Activated naive CD8-positive, alpha-beta T cell (primary cell): Measurements from ENCODE around the gene C19orf67.

Experiments used
- H3K27ac Mint-ChIP-seq: one replicate; pipeline ENCODE4 v1.8.0; 2021; ENCODE audit warnings: mixed read lengths
- H3K27me3 Mint-ChIP-seq: one replicate; pipeline ENCODE4 v1.8.0; 2021; ENCODE audit warnings: mixed read lengths
- H3K36me3 Mint-ChIP-seq: one replicate; pipeline ENCODE4 v1.8.0; 2021; ENCODE audit warnings: mixed read lengths
- H3K4me1 Mint-ChIP-seq: one replicate; pipeline ENCODE4 v1.8.0; 2021; ENCODE audit warnings: low read depth, mixed read lengths
- H3K4me3 Mint-ChIP-seq: one replicate; pipeline ENCODE4 v1.8.0; 2021; ENCODE audit warnings: mild to moderate bottlenecking, mixed read lengths
- H3K9me3 Mint-ChIP-seq: one replicate; pipeline ENCODE4 v1.8.0; 2021; ENCODE audit warnings: low read depth, mixed read lengths

The C19orf67 gene

GRCh38 chr19:14080887-14081796 is 4.4 kb downstream of the C19orf67 start:
- H3K9me3 Mint-ChIP-seq, result no peaks in the 10 kb centered on the region
- H3K27me3 Mint-ChIP-seq, result no peaks in the 10 kb centered on the region
- H3K27ac Mint-ChIP-seq, result peak overlapping the region; percentile 85
- H3K4me3 Mint-ChIP-seq, result peak overlapping the region; percentile 92
- no peaks in the 10 kb centered on the region for H3K36me3 Mint-ChIP-seq
- H3K4me1 Mint-ChIP-seq, result peaks cover 18% of the 10 kb centered on the region

DNA sequence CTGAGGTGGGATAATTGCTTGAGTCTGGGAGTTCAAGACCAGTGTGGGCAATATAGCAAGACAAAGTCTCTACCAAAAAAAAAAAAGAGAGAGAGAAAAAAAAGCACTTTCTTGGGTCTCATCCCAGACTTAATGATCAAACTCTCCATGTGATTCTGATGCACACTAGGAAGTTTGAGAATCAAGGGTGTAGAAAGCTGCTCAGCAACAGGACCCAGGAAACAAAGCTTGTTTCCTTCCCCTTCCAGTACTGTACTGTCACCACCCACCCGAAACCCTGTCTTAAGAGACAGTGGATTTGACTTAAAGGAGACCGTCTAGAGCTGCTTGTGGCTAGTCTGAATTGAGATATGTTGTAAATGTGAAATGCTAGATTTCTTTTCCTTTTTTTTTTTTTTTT is 7.2 kb downstream of the C19orf67 start:
- H3K27ac Mint-ChIP-seq, result no peak overlapping the region
- no peaks in the 10 kb centered on the region for H3K36me3 Mint-ChIP-seq
- peaks cover 29% of the 10 kb centered on the region for H3K4me1 Mint-ChIP-seq
- no peaks in the 10 kb centered on the region for H3K27me3 Mint-ChIP-seq
- no peaks in the 10 kb centered on the region for H3K9me3 Mint-ChIP-seq
- H3K4me3 Mint-ChIP-seq, result no peak overlapping the region

DNA sequence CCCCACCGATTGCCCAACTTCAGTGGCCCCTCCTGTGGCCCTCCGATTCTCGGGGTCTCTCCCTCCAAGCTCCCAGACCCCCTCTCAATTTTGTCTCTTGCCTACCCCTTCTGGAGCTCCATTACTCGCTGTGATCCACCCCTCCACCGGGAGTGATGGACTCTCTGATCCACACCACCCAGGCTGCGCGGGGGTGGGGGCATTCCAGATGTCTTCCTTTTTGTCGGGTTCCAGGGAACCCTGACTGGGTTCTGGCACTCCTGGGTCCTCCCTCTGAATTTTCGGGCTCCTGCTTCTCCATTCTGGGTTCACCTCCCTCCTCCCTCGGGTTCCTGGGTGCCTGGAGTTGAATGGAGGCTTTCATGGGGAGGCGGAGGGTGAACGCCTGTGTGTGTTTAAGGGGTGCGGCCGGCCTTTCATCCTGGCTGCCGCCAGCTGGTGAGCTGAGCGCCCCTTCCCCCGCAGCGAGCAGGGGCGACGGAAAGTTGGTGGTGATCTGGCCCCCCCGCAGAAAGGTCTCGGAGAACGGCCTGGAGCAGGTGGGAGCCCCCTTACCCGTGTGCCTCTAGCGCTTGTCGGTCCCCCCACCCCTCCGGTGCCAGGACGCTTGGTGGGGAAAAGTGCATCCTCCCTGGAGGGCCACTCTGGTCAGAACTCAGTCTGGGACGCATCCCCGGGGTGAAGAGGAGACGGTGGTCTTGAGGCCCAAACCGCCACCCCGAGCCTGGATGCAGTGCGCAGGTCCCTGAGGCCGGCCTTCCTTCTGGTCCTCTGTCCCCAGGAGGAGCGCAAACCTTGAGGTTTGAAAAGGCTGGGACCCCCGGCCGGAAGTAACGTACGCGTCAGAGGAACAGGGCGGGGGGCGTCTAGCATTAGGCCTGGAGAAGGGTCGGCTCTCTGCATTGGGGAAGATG is 11.4 kb downstream of the C19orf67 start:
- no peaks in the 10 kb centered on the region for H3K36me3 Mint-ChIP-seq
- no peak overlapping the region for H3K27ac Mint-ChIP-seq
- H3K27me3 Mint-ChIP-seq, result no peaks in the 10 kb centered on the region
- no peaks in the 10 kb centered on the region for H3K9me3 Mint-ChIP-seq
- peak overlapping the region; percentile 92 for H3K4me3 Mint-ChIP-seq
- peaks cover 16% of the 10 kb centered on the region for H3K4me1 Mint-ChIP-seq

- Mint-ChIP-seq H3K27ac (no peak overlapping the region), H3K36me3 (no peaks in the 10 kb centered on the region), H3K4me1 (peaks cover 16% of the 10 kb centered on the region), H3K27me3 (no peaks in the 10 kb centered on the region), H3K4me3 (peak overlapping the region; percentile 92), H3K9me3 (no peaks in the 10 kb centered on the region)
Measured at GRCh38 chr19:14073261-14073924, 12.2 kb downstream of the C19orf67 start.

DNA sequence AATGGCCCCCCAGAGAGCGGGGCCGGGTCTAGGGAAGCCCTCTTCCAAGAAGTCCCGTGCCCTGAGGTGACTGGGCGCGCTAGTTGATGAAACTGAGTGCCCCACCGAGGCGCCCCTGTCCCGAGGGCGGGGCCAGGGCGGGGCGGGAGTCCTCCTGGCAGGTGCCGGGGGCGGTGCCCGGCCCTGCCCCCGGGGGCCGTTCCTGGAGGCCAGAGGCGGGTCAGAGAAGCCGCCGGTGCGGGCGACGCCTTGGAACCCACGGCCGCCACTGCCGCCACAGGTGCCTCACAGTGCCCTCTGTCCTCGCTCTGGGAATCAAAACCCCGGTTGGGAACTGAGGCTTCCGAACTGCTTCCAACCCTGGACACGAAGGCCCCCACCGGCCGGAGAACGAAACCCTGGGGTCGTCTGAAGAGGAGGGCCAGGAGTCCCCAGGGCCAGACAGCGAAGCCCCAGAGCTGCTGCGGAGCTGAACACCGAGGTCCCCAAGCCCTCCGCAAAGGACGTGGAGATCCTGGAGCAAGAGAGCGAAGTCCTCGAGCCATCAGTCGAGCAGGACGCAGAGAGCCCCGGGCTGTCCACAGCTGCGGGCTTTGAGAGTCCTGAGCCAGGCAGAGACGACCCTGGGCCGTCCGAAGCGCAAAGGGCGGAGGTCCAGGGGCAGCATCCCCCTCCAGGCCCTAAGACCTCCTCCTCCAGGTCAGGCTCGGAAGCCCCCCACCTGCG is 12.9 kb downstream of the C19orf67 start, which contains the start of gene MISP3:
Gene MISP3 (plus strand): TSS at position 252 of the 726 bp plus-strand sequence. CDS start 524 bp downstream, outside the sequence.
- no peaks in the 10 kb centered on the region for H3K27me3 Mint-ChIP-seq
- no peaks in the 10 kb centered on the region for H3K36me3 Mint-ChIP-seq
- peak within 1 kb of the TSS; percentile 92 for H3K4me3 Mint-ChIP-seq
- H3K4me1 Mint-ChIP-seq, result peaks cover 16% of the 10 kb centered on the region
- no peaks in the 10 kb centered on the region for H3K9me3 Mint-ChIP-seq
- no peak within 1 kb of the TSS for H3K27ac Mint-ChIP-seq

GRCh38 chr19:14070268-14071050 is 15.1 kb downstream of the C19orf67 start:
- Mint-ChIP-seq H3K4me1 (peaks cover 16% of the 10 kb centered on the region), H3K27ac (no peak overlapping the region), H3K4me3 (no peak overlapping the region), H3K9me3 (no peaks in the 10 kb centered on the region), H3K27me3 (peaks cover 2% of the 10 kb centered on the region), H3K36me3 (no peaks in the 10 kb centered on the region)

DNA sequence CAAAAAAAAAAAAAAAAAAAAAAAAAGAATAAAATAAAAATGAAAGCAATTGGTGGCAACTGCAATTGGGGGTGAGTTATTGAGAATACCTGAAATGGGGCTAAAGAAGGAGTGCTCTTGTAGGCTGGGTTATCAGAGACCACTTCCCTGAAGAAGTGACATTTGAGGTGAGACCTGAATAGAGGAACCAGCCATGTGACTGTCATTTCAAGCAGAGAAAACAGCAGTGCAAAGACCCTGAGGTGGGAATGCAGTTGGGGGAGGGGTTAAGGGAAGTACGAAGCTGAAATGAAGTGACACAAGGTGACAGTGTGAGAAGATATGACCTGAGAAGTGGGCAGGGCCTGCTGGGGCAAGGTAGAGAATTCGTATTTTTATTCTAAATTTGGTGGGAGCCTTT is 19.4 kb downstream of the C19orf67 start:
- Mint-ChIP-seq H3K27ac (no peak overlapping the region), H3K36me3 (no peaks in the 10 kb centered on the region), H3K4me3 (no peak overlapping the region), H3K4me1 (peaks cover 1% of the 10 kb centered on the region), H3K9me3 (no peaks in the 10 kb centered on the region), H3K27me3 (peaks cover 2% of the 10 kb centered on the region)

GRCh38 chr19:14063105-14063504 is 22.5 kb downstream of the C19orf67 start:
- peaks cover 8% of the 10 kb centered on the region for H3K4me1 Mint-ChIP-seq
- no peaks in the 10 kb centered on the region for H3K36me3 Mint-ChIP-seq
- H3K4me3 Mint-ChIP-seq, result no peak overlapping the region
- peaks cover 21% of the 10 kb centered on the region for H3K27me3 Mint-ChIP-seq
- no peaks in the 10 kb centered on the region for H3K9me3 Mint-ChIP-seq
- H3K27ac Mint-ChIP-seq, result no peak overlapping the region

DNA sequence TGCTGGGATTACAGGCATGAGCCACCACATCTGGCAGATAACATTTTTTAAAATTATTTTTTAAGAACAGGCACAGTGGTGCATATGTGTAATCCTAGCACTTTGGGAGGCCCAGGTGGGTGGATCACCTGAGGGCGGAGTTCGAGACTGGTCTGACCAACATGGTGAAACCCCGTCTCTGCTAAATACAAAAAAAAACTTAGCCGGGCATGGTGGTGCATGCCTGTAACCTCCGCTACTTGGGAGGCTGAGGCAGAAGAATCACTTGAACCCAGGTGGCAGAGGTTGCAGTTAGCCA is 23.1 kb downstream of the C19orf67 start:
- peaks cover 12% of the 10 kb centered on the region for H3K4me1 Mint-ChIP-seq
- H3K27ac Mint-ChIP-seq, result no peak overlapping the region
- no peaks in the 10 kb centered on the region for H3K9me3 Mint-ChIP-seq
- H3K36me3 Mint-ChIP-seq, result no peaks in the 10 kb centered on the region
- no peak overlapping the region for H3K4me3 Mint-ChIP-seq
- H3K27me3 Mint-ChIP-seq, result peaks cover 21% of the 10 kb centered on the region

DNA sequence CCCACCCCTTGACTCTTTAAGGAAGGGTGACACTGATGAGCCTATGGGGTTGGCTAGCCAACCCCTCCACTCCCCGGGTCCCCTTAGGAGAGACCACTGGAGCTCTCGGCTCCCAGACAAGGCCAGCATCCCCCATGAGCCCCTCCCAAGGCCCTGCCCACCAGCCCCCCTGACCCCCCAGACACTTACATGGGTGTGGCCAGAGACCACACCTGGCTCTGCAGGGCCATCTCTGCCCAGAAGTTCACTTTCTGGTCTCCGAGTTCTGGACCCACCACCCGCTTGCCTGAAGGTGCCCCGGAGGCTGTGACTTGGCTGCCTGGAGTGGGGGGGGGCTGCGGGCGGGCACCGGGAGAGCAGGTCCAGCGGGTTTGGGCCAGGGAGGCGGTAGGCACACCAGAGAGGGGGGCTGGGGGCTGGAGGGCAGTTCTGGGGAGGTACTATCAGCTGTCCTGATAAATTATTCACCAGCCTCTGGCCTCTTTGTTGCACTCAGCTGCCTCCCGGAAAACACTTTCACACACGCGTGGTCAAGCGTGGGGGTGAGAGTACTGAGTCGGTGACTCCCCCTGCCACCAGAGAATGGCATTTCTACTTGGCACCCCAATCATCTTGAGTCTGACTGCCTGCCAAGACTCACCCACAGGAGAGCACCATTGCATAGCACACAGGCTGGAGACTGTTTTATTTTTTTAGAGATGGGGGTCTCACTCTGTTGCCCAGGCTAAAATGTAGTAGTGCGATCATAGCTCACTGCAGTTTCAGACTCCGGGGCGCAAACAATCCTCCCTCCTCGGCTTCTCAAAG is 23.6 kb downstream of the C19orf67 start, which contains the start of gene PALM3:
Gene PALM3 (minus strand): TSS at position 326 of the 807 bp plus-strand sequence. CDS start 96 bp downstream, at position 230.
- Mint-ChIP-seq H3K36me3 (no peaks in the 10 kb centered on the region), H3K4me3 (no peak within 1 kb of the TSS), H3K4me1 (peaks cover 12% of the 10 kb centered on the region), H3K27ac (no peak within 1 kb of the TSS), H3K27me3 (peaks cover 21% of the 10 kb centered on the region), H3K9me3 (no peaks in the 10 kb centered on the region)

GRCh38 chr19:14061081-14061749 is 24.4 kb downstream of the C19orf67 start:
- Mint-ChIP-seq H3K36me3 (no peaks in the 10 kb centered on the region), H3K27ac (no peak overlapping the region), H3K4me3 (no peak overlapping the region), H3K4me1 (peaks cover 12% of the 10 kb centered on the region), H3K27me3 (peaks cover 19% of the 10 kb centered on the region), H3K9me3 (no peaks in the 10 kb centered on the region)

DNA sequence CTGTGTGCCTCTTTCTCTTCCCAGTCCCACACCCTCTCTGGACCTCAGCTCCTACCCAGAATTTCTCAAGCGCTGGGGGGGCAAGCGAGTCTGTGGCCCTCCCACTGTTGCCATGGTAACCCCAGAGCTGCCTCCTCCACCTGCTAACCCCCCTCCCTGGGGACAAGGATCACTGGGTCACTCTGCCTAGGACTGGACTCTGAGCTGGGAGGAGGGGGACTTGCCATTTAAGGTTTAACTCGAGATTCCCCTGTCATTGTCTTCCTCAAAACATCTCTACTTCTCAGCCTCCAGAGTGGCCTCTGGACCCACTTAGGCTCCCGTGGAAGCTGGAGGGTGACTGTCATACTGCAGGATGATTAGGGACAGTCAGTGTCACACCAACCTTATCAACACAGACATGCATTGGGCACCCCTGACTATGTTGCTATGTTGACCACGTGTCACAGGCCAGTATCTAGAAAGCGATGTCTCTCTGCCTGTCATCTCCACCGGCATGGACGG is 25.9 kb downstream of the C19orf67 start:
- Mint-ChIP-seq H3K36me3 (no peaks in the 10 kb centered on the region), H3K9me3 (no peaks in the 10 kb centered on the region), H3K27me3 (peaks cover 19% of the 10 kb centered on the region), H3K27ac (no peak overlapping the region), H3K4me3 (no peak overlapping the region), H3K4me1 (peaks cover 12% of the 10 kb centered on the region)
